COLO829 (cell line): Measurements from ENCODE around the gene ULK4.
"Not testable (repeated sequence)": the region's sequence is repeated elsewhere in the genome, so short reads cannot be mapped to it uniquely, and the experiment has no call there.

Experiments used
- DNase-seq: peaks from one replicate; pipeline ENCODE4 v3.0.0; 2012; ENCODE audit warnings: low spot score

The ULK4 gene

GRCh38 chr3:41434781-41435180, 527.1 kb downstream of the ULK4 start:
- no peak for DNase-seq

- DNase-seq: no peak
Measured at GRCh38 chr3:41431386-41431785, 530.5 kb downstream of the ULK4 start.

GRCh38 chr3:41430886-41431285, 531.0 kb downstream of the ULK4 start:
- no peak for DNase-seq

- DNase-seq: no peak
Measured at GRCh38 chr3:41430391-41430790, 531.5 kb downstream of the ULK4 start.

- DNase-seq: no peak
Measured at GRCh38 chr3:41426485-41426884, 535.4 kb downstream of the ULK4 start.

- DNase-seq: no peak
Measured at GRCh38 chr3:41424543-41425300, 537.2 kb downstream of the ULK4 start.

- no peak for DNase-seq
Measured at GRCh38 chr3:41419809-41420208, 542.1 kb downstream of the ULK4 start.

GRCh38 chr3:41418961-41419691, 542.8 kb downstream of the ULK4 start:
- no peak for DNase-seq

GRCh38 chr3:41417574-41417973, 544.3 kb downstream of the ULK4 start:
- DNase-seq: no peak

GRCh38 chr3:41411065-41411464, 550.8 kb downstream of the ULK4 start:
- DNase-seq: no peak

- no peak for DNase-seq
Measured at GRCh38 chr3:41405466-41405865, 556.4 kb downstream of the ULK4 start.

GRCh38 chr3:41404582-41404981, 557.3 kb downstream of the ULK4 start:
- DNase-seq: no peak

- no peak for DNase-seq
Measured at GRCh38 chr3:41394896-41395295, 567.0 kb downstream of the ULK4 start.

GRCh38 chr3:41370765-41371535, 591.0 kb downstream of the ULK4 start:
- DNase-seq: not testable (repeated sequence)

GRCh38 chr3:41370307-41370706, 591.6 kb downstream of the ULK4 start:
- no peak for DNase-seq

GRCh38 chr3:41369838-41370237, 592.1 kb downstream of the ULK4 start:
- DNase-seq: no peak

- no peak for DNase-seq
Measured at GRCh38 chr3:41365973-41366372, 595.9 kb downstream of the ULK4 start.

GRCh38 chr3:41364736-41365135, 597.2 kb downstream of the ULK4 start:
- DNase-seq: no peak

GRCh38 chr3:41363830-41364523, 597.9 kb downstream of the ULK4 start:
- DNase-seq: no peak

GRCh38 chr3:41362638-41363559, 599.0 kb downstream of the ULK4 start:
- DNase-seq: no peak

GRCh38 chr3:41357271-41357670, 604.6 kb downstream of the ULK4 start:
- DNase-seq: no peak
